Thoracic aorta (tissue), 2 donors: Measurements from ENCODE around the gene ZDHHC24. TPM values are rescaled to one million over a fixed set of nuclear protein-coding genes. Genes with fewer than 3 reads are reported as not detected.

Experiments used
- ATAC-seq: fragments of 150-250 bp; one replicate; pipeline ENCODE4 v1.8.0; 2017; ENCODE audit warnings: low read depth; ENCODE audit not compliant: insufficient number of reproducible peaks, low FRiP score
- DNase-seq: peaks from one replicate; pipeline ENCODE4 v3.0.0-alpha.2; 2020; ENCODE audit warnings: low spot score
- H3K27ac ChIP-seq, 2 donors: fragments of 200-600 bp; sonication (generic); 1 replicate in 1 of 2; 2 replicates in 1 of 2; pipeline ENCODE4 v1.5.1; 2016; ENCODE audit warnings: mild to moderate bottlenecking in 2 of 2, moderate library complexity in 2 of 2
- H3K27me3 ChIP-seq: fragments of 200-600 bp; sonication (generic); replicated peaks from 2 replicates; pipeline ENCODE4 v1.6.0; 2016; ENCODE audit warnings: mild to moderate bottlenecking; ENCODE audit not compliant: insufficient read depth
- H3K36me3 ChIP-seq: fragments of 200-600 bp; sonication (generic); one replicate; pipeline ENCODE4 v1.5.1; 2016
- H3K4me1 ChIP-seq, 2 donors: fragments of 200-600 bp; sonication (generic); 1 replicate in 1 of 2; 2 replicates in 1 of 2; pipeline versions ENCODE4 v1.5.1 to v1.6.0; 2016; ENCODE audit warnings: low read depth in 2 of 2, mild to moderate bottlenecking in 1 of 2; ENCODE audit not compliant: control insufficient read depth in 1 of 2
- H3K4me3 ChIP-seq: fragments of 200-600 bp; sonication (generic); 2 replicates; pipeline ENCODE4 v1.5.1; 2016; ENCODE audit warnings: mild to moderate bottlenecking
- H3K9me3 ChIP-seq: fragments of 200-600 bp; sonication (generic); 2 replicates; pipeline ENCODE4 v1.5.1; 2016
- total RNA-seq, 2 donors: library from RNA; depleted of rRNA; stranded (reverse); fragments of >200 nt; gene quantifications; one replicate each; pipeline versions ENCODE4 v1.1.0 to v1.2.3, GENCODE V29; 2016
- TF ChIP-seq, protein P1 (sequence below): fragments of 200-600 bp; sonication (generic); IDR thresholded peaks from one replicate; pipeline ENCODE4 v1.5.1; 2019; ENCODE audit warnings: antibody characterized with exemption

ZDHHC24 gene
- total RNA-seq, 2 donors from 2014 or later: 10.2 to 15.7 TPM

DNA sequence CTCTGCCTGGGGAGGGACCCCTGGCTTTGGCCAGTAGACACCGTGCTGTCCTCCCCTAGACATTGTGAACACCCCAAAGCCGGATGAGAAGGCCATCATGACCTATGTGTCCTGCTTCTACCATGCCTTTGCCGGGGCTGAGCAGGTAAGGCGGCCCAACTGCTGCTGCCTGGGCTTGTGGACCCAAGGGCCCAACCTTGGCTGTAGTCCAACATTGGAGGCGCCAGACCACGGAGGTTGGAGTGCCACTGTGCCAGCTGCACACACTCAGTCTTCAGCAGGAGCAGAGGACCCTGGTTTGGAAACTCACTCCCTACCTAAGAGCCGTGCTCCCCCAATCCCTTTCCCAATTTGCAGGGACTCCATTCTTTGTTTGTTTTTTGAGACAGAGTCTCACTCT is 10.2 kb upstream of the ZDHHC24 start:
- Histone ChIP-seq H3K4me3 (no peak overlapping the region), H3K27ac (no peak overlapping the region), H3K27me3 (no peaks in the 10 kb centered on the region), H3K36me3 (no peaks in the 10 kb centered on the region), H3K9me3 (no peaks in the 10 kb centered on the region), H3K4me1 (peaks cover 6 to 10% of the 10 kb centered on the region in 2 donors)
- TF ChIP-seq, protein P1, sequence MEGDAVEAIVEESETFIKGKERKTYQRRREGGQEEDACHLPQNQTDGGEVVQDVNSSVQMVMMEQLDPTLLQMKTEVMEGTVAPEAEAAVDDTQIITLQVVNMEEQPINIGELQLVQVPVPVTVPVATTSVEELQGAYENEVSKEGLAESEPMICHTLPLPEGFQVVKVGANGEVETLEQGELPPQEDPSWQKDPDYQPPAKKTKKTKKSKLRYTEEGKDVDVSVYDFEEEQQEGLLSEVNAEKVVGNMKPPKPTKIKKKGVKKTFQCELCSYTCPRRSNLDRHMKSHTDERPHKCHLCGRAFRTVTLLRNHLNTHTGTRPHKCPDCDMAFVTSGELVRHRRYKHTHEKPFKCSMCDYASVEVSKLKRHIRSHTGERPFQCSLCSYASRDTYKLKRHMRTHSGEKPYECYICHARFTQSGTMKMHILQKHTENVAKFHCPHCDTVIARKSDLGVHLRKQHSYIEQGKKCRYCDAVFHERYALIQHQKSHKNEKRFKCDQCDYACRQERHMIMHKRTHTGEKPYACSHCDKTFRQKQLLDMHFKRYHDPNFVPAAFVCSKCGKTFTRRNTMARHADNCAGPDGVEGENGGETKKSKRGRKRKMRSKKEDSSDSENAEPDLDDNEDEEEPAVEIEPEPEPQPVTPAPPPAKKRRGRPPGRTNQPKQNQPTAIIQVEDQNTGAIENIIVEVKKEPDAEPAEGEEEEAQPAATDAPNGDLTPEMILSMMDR: no peak
- no peak for ATAC-seq
- DNase-seq: no peak

DNA sequence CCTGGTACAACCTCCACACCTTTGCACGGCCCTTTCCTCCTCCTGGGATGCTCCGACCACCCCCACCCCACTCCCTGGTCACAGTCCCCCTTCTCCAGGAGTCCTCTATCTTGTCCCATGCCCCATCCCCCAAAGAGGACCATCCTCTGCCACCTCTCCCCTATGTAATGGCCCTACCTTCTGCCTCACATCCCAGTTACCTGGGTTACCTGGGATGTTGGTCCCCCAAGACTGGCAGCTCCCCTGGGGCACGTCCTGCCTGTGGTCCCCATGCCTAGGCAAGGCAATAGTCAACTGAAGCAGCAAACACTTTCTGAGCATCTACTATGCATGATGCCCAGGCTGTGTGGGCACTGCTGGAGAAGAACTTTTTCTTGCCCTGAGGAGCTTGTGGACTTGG is 9.6 kb upstream of the ZDHHC24 start:
- Histone ChIP-seq H3K27me3 (no peaks in the 10 kb centered on the region), H3K4me3 (no peak overlapping the region), H3K27ac (no peak overlapping the region), H3K9me3 (no peaks in the 10 kb centered on the region), H3K36me3 (no peaks in the 10 kb centered on the region), H3K4me1 (peaks cover 6 to 10% of the 10 kb centered on the region in 2 donors)
- TF ChIP-seq, protein P1: no peak
- DNase-seq (no peak), ATAC-seq (no peak)

- H3K27me3 ChIP-seq: no peaks in the 10 kb centered on the region
- TF ChIP-seq, protein P1: no peak
- H3K9me3 ChIP-seq: no peaks in the 10 kb centered on the region
- H3K4me3 ChIP-seq: no peak overlapping the region
- H3K36me3 ChIP-seq: no peaks in the 10 kb centered on the region
- H3K27ac ChIP-seq: no peak overlapping the region
- H3K4me1 ChIP-seq: peaks cover 6 to 10% of the 10 kb centered on the region in 2 donors
- DNase-seq: no peak
- ATAC-seq: no peak
These were observed 8.8 kb upstream of the ZDHHC24 start for GRCh38 chr11:66554602-66555001.

DNA sequence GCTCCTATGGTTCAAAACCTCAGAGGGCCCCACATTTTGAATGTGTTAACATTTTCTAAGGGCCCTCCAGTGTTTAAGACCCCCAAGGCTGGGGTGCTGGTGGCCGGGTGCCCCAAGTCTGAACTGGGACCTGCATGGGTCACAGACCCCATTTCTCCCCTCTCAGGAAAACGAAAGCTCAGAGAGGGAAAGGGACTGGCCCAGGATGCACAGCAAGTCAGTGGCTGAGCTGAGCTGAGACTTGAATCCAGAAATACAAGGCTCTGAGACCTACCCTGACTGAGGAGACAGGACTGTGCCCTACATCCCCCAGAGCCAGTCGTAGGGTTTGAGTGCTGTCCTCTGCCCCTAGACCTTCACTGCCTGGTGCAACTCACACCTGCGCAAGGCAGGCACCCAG is 5.0 kb upstream of the ZDHHC24 start:
- TF ChIP-seq, protein P1: no peak
- H3K27me3 ChIP-seq: no peaks in the 10 kb centered on the region
- H3K9me3 ChIP-seq: no peaks in the 10 kb centered on the region
- no peak for ATAC-seq
- no peaks in the 10 kb centered on the region for H3K36me3 ChIP-seq
- H3K4me3 ChIP-seq: no peak overlapping the region
- peaks cover 4 to 6% of the 10 kb centered on the region in 2 donors for H3K4me1 ChIP-seq
- H3K27ac ChIP-seq: no peak overlapping the region
- no peak for DNase-seq

DNA sequence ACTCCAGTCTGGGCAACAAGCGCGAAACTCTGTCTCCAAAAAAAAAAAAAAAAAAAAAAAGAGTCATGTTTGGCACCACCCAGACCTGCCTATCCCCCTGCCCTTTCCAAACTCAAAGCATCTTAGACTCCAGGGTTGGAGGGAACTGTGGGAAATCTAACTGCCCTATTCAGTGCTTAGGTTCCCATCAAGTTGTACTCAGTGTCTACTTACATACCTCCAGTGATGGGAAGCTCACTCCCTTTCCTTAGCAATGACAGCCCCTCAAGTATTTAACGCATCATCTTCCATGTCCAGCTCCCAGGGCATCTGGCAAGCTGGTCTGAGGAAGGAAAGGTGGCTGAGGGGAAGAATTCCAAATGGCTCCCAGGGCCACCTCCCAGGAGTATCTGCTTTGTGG is 3.8 kb upstream of the ZDHHC24 start:
- TF ChIP-seq, protein P1: no peak

More for the DNA sequence above, 3.8 kb upstream of the ZDHHC24 start:
- DNase-seq (no peak), ATAC-seq (no peak)
- Histone ChIP-seq H3K9me3 (no peaks in the 10 kb centered on the region), H3K4me3 (no peak overlapping the region), H3K27me3 (no peaks in the 10 kb centered on the region), H3K4me1 (peaks cover 12 to 16% of the 10 kb centered on the region in 2 donors), H3K27ac (no peak overlapping the region), H3K36me3 (no peaks in the 10 kb centered on the region)
